GM18867 (cell line): Measurements from ENCODE around the gene CDH23.

Experiments
- ATAC-seq: cut with Tn5 transposase; IDR thresholded peaks from one replicate; pipeline ENCODE4 v1.9.1; 2021; ENCODE audit warnings: mild to moderate bottlenecking, moderate library complexity; ENCODE audit not compliant: unreplicated experiment

Gene CDH23

DNA sequence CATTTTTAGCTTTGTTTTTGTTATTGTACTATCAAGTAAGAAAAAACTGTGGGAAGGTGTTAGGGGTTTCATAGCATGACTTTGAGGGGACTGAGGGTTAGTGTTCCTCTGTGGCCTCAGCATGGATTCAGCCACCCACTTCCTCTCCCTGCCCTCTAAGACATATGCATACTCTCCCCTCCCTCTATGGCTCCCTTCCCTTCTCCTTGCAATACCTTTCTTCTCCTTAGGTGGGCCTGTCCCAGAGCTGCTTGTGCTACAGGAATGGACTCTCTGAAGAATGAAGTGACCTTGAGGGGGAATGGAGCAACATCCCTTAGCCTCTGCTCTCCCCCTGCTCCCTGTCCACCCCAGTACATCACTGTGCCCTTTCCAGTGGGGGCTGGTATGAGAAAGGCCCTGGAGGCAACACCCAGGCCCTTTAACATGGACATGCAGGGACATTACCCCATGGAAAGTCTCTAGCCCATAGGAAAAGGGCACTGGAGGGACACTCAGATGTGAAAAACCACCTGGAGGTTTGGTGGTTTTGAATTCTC, 22.4 kb downstream of the CDH23 start:
- ATAC-seq: no peak

DNA sequence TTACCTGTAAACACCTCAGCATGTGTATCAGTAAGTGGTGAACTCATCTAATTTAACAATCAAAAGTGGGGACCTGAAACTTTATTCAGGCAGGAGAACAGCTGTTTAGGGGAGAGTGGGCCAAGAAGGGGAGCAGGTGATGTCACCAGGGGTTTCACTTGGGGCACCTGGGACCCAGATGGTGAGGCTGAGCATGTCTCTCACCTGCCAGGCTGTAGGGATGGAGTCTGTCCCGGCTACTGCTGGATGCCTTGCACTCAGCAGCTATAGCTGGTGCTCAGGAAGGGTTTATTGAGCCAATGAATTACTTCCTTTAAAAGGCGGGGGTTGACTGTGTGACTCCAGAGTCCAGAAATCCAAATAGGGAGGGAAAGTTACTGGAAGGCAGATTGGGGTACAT, 23.0 kb downstream of the CDH23 start:
- no peak for ATAC-seq

DNA sequence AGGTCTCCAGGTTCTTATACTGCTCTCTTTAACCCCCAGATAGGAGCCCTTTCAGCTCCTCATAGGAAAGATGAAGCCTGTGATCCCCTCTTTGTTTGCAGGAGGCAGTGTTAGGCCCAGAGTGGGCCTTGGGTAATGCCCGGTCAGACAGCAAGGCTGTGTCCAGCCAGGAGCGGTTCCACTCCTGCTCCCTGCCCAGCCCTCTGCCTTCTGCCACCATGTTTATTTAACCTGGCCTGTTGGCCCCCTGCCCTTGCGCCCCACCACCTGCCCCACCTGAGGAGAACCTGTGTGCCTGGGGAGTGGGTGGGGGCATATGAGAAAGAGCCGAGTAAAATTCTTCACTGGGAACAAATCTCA, 24.3 kb downstream of the CDH23 start:
- no peak for ATAC-seq

DNA sequence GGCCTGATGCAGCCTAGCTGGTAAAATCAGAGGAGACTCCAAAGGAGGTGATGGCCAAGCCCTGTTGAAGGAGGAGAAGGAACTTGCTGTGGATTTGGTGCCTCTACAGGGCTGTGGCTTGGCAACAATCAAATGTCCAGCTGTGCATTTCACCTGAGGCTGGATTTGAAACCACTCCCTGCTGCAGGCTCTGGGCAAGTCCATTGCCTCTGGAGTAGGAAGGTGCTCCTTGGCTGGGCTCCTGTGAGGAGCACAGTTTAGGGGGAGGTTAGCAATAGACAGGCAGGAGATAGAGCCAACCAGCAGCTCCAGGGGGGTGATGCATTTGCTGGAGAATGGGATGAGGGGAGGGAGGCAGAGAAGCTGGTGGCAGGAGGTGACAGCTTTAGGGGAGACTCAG, 26.5 kb downstream of the CDH23 start:
- ATAC-seq: no peak

DNA sequence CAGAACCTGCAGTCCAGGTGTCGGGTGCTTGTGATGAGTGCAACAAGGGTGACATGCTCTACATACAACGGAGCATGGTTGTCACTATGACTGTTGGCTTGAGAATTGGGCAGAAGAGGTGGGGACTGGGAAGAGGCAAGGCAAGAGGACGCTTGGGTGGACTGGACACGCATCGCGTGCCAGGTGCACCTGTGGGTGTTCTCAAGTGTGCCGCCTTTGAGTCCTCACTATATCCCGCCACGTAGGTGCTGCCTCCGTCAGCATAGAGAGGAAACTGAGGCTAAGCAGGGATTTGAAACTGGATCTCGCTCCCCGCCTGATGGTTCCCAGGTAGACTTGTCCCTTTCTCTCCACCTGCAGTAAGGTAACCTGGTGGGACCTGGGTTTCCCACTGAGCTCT, 27.2 kb downstream of the CDH23 start:
- ATAC-seq: no peak

DNA sequence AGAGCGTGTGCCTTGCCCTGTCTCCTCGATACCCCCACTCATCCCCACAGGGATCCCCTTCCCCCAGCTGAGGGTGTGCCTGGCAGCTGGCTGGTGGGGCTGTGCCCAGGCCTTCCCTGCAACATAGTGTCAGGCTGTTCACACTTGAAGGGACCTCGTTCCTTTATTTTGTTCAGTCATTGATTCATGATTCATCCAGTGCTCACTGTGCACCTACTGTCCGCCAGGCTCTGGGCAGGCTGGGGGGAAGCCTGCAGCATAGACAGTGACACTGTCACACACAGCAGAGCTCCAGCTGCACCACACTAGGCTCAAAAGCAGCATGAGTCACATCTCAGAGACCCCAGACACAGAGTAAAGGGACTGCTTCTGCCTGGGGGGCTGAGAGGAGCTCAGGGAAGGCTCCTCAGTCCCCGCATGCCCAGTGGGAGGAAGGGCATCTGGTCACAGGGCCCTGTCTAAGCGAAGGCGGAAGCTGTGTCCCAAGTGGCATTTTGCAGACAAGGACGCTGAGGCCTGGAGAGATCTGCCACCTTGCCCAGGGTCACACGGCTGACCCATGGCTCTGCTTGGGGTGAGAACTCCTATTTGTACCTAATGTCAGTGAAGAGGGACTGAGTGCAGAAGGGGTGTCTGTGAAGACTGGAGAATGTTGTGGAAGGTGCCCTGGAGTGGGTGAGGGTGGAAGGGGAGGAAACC, 27.9 kb downstream of the CDH23 start:
- no peak for ATAC-seq

DNA sequence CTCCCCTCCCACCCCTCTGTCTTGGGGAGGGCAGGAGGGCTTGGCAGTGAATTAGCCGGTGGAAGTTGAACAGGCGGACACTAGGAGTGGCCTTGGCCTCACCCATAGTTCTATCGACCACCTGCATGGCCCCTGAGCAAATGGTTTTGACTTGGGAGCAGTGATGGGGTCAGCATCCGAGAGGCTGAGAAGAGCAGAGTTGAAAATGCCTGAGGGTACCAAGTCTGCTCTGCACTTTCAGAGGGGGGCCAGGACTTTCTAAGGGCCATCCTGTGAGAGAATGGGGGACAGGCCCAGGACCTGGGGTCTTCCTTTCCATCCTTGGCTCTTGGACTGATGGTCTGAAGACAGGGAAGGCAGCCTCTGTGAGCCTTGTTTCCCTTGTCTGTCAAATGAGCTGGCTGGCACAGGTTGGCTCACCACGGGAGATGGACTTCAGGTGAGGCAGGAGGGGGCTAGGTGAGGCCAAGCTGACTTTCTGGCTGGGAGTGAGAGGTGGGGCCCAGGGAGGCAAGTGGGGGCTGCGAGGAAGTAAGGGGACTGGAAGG, 29.4 kb downstream of the CDH23 start:
- no peak for ATAC-seq

DNA sequence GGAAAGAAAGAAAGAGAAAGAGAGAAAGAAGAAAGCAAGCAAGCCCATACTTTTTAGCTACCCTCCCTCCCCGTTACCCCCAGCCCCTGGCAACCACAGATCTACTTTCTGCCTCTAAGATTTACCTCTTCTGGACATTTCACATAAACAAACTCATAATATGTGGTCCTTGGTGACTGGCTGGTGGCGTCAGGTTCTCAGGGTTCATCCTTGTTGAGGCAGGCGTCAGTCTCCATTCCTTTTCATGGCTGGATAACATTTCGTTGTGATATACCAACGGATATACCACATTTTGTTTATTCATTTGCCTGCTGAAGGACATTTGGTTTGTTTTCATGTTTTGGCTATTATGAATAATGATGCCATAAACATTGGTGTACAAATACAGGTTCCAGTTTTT, 30.5 kb downstream of the CDH23 start:
- no peak for ATAC-seq

DNA sequence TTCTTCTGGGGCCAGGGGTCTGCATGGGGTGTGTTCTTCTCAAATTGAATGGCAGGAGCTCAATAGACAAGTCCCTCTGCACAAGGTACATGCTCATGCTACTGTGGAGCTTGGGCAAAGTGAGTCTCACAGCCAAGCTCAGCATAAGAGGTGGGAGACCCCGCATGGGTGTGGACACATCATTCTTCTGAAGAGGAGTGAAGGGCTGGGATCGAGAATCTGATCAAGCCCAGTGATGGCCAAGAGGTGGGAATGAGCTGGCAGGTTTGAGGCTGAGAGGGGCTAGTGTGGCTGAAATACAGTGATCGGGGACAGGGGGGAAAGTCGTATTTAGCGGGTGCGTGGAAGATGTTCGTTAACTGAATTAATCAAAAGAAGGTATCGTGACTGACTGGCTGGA, 32.6 kb downstream of the CDH23 start:
- ATAC-seq: no peak

DNA sequence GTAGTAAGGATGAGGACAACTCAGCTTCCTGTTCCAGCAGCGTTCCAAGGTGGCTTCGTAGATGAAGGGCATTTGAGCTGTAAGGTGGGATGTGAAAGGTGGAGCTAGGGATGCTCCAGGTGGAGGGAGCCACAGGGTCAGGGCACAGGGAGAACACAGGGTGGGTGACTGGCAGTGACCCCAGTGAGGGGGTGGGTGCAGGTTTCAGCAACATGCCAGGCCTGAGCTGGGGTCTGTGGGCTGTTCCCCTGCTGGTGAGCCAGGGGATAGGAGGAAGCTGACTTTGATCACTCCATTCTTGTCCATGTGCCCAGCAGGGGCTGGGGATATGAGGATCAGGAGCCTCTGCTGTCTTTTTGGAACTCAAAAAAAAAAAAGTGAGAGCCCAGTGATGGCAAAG, 33.2 kb downstream of the CDH23 start:
- no peak for ATAC-seq

DNA sequence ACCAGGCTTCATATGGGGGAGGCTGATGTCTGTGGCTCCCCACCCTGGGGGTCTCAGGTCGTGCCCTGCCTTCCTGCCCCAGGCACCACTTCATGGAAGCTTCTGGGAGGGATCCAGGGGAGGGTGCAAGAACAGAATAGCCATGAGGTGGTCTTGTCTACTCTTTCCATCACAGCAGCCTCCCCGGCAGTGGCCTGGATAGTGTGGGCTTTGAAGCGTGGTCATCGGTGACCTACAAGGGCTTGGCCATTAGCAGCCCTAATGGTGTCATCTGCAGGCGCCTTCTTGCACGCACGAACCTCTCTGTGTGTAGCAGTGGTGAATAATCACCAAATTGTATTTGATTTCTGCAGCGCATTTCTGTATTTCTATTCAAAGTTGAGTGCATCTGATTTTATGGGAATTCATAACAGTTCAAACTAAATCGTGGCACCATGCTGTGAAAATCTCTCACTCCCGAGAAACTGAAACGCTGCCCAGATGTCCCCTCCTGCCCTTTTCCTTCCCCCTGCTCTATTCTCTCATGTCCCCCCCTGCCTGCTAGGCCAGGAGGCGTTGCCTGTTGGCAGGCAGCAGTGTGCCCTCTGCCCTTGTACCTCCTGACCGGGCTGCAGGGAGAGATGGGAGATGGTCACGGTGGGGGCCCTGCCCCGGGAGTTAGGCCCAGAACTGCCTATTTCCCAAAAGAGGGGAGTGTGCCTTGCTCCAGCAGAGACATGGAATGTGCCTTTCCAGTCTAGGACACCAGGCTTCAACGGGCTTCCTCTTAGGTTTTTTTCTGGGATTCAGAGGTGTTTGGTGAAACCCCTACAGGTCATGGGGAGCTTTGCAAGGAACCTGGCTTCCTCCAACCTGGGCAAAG, 34.8 kb downstream of the CDH23 start:
- no peak for ATAC-seq

DNA sequence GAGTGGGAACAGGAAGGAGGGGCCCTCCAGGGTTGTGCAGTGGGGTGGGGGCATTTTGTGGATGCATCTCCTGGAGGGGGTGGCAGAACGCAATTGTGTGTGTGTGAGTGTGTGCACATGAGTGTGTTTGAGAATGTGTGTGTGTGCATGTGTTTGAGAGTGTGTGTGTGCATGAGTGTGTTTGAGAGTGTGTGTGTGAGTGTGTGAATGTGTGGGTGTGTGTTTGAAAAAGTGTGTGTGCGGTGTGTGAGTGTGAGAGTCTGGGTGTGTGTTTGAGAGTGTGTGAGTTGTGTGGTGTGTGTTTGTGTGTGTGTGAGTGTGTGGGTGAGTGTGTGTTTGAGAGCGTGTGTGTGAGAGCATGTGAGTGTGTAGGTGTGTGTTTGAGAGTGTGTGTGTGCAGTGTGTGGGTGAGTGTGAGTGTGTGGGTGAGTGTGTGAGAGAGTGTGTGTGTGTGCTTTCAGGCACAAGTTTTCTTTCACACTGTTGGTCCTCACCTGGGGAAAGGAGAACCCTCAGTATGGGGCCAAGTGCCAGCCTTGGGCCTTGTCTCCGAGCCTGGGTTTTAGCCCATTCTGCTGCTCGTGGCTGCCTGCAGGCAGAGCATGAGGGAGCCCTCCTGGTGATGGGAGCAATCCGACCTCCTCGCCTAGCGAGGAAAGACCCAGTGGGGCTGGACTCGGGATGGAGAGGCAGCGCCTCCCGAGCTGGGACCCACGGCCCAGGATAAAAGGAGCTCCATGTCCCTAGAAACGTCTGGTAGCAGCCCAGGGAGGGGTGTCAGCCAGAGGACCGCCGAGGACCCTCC, 35.6 kb downstream of the CDH23 start:
- ATAC-seq: no peak

DNA sequence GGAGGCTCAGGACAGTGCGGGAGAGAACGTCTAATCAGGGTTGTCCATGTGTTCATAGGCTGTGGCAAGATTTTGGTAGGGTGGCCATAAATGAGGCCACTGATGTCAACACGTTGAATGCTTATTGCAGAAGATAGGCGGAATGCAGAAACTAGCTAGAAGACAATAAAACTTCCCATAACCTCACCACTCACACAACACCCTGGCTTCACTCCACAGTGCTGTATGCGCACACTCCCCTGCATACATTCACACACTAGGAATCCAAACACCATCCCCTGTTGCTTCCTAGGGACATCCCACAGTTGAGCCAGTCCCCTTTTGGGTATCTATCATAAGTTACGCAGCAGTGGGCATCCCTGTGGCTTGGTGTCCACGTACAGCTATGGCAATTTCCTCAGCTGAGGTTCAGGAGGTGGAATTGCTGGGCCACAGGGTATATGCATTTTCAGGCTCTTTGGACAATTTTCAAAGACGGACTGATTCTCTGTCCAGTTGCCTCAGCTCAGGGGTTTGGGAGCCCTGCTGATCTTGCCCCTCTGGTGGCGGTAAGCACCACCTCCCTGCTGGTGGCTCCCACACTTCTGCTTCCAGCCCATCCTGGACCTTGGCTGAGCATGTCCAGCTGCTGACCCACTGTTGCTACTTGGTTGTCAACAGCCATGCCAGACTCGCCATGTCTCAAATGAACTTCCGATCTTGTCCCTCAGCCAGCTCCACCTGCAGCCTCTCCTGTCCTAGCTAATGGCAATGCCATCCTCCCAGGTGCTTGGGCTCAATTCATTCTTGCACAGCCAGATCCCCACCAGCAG, 36.4 kb downstream of the CDH23 start:
- no peak for ATAC-seq

DNA sequence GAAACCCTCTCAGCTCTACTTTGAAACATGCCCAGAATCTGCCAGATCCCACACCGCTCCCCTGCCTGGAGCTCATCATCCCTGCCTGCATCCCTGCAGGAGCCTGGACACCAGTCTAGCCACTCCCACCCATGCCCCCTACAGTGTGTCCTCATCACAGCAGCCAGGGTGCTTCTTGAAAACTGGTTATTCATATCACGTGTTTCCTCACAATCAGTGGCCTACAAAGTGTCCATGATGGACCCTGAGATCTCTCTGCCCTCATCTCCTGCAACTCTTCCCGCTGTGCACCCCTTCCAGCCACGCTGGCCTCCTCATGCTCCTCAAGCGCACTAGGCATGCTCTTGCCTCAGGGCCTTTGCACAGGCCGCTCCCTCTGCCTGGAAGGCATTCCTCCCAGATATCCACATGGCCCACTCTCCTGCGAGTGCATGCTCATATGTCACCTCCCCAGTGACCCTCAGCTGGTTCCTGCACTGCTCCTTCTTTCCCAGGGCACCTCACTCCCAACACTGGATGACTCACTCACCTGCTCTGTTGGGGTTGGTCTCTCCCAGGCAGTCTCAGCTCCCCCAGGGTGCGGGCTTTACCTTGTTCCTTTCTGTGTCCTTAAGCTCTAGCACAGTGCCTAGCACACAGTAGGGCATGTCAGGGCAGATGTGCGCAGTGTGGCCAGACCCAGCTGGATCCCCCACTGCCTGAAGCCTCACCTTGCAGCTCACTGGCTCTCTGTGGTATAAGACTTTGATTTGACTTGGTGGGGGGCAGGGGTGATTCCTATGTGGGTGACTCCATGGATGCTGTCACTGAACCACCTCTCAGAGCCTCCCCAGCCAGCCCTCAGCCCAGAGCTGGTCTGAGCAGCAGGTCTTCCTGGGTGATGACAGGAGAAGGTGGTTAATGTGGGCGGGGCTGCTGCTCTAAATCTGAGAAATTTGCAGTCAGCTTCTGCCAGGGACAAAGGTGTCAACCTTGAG, 37.3 kb downstream of the CDH23 start:
- no peak for ATAC-seq

DNA sequence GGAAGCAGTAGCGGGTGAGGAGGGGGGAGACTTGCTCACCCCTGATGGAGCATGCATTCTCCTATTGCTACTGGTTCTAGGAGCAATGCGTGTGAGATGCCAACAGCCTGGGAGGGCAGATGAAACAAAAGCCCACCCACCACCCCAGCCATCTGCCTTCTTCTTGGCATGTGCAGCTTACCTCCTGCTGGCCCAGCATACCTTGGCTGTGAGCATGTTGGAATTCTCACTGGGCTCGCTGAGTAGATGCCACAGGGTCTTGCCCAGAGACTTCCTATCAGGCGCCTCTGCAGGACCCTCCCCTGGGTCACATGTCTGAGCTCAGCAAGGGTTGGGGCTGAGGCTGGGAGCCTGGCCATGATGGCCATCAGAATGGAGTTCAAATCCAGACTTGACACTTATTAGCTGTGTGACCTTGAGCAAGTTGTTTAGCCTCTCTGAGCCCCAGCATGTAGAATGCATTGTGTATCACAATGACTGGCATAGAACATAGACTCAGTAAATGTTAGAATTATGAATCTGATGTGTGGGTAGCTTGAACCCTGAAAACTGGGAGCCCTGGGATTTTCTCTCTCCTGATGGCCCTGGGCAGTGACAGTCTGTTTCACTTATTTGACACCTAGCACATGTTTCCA, 38.2 kb downstream of the CDH23 start:
- ATAC-seq: no peak

DNA sequence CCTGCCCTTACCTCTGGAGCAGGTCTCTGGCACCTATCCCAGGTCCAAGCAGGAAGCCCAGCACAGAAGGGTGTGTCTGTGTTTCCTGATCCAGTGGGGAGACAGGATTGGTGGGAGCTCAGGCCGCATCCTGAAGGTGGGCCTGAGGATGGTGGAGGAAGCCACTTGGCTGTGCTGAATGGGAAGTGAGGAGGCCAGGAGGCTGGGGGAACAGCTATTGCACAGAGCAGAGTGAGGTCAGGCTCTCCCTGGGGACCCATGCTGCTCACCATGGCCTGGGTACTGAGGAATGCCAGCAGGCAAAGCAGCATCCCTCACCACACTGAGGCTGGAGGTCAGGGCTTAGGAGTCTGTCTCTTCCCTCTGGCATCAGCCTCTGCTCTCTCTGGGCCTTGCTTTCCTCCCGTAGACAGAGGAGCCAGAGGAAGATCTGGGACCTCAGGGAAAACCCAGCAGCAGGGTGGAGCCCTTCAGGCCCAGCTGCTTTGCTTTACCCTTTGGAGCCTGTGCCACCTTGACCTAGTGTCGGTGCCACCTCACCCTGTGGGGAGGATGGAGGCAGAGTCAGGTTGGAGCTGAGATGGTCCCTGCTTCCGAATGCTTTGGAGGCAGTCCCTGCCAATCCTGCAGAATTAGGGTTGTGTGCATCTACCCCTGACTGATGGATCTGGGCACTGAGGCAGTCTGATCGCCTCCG, 39.0 kb downstream of the CDH23 start:
- no peak for ATAC-seq

DNA sequence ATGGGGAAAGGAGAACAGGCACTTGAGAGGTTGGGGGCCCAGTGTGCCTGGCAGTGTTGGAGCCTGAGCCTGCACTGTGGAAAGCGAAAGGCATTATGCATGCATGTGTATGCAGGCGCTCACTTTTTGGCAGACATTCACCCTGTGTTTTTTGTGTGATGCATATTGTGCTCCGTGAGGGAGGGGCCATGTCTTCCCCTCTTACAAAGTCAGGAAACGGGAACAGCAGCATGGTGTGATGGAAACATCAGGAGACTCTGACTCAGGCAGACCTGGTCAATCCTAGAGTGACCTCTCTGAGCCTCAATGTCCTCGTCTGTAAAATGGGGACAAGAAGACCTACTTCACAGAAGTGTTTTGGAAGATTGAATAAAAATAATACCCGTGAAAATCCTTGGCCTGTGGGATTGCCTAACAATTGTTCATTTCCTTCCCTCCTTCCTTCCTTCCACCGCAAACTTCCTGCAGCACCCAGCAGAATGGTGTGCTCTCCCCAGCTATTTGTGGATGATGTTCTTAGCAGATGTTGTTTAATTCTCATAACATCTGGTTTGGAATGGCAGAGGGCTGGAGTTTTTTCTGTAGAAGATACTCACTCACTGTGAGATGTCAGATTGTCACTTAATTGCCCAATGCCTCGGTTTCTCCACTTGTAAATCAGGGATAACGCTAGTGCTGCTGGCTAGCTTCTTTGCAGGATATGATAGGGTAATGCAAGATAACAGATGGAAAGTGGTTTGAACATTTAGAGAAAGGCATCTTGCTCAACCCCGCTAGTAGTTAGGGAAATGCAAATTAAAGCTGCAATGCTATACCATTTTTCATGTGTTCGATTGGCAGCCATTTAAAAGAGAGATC, 39.8 kb downstream of the CDH23 start:
- no peak for ATAC-seq
